ENCODE data around the gene CDYL.

GRCh38 chr6:4940416-4940815, 164.2 kb downstream of the CDYL start:
- TF ChIP-seq EZH2 (IDR thresholded peaks at IDR 0.05) (no peak), CTCF (IDR thresholded peaks at IDR 0.05) (no peak), EZH2phosphoT487 (IDR thresholded peaks at IDR 0.05) (no peak)

Measured in neural progenitor cell (in vitro differentiated cells).